ENCODE data around the gene LRBA. TPM values are rescaled to one million over a fixed set of nuclear protein-coding genes. Genes with fewer than 3 reads are reported as not detected.
A peak's percentile ranks its signal among the peaks of the same experiment; 100 is the strongest.

The LRBA gene
- total and polyA plus RNA-seq, 3 donors from 2014 or later, result 24.6 to 61.1 (median 60.8) TPM

GRCh38 chr4:150586162-150586810, 428.8 kb downstream of the LRBA start:
- intact Hi-C loops (cut with DNase I; ENCODE audit: low total_unique reads), result no loop called here

DNA sequence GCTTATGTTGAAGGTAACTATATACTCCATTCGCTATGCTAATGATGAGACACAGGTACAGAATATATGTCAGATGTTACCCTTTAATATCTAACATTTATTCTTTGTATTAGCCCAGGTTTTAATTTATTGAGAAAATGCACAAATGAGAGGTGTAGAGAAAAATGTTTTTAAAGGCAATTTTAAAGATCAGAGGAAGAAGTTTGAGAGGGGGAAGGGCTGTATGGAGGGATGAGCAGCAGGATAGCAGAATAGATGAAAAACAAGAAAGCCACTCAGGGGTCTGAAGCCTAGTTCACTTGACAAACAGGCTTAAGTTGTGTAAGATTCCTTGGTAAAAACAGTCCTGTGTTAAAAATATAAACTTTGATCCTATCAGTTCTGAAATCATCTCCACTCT, 429.5 kb downstream of the LRBA start:
- intact Hi-C loops (cut with DNase I; ENCODE audit: low total_unique reads), result no loop called here
- 97 to 98% methylated on average over 1 of the region's 1 CpG for WGBS, 2 donors
- Histone ChIP-seq H3K4me1 (no peaks in the 10 kb centered on the region), H3K36me3 (ENCODE audit: low read depth, missing control alignments) (no peaks in the 10 kb centered on the region), H3K27me3 (no peaks in the 10 kb centered on the region), H3K9me3 (no peaks in the 10 kb centered on the region), H3K4me3 (no peak overlapping the region), H3K27ac (no peak overlapping the region)
- no peak for TF ChIP-seq POLR2A (IDR thresholded peaks at IDR 0.05)
- TF ChIP-seq CTCF (IDR thresholded peaks at IDR 0.05), result no peak
- no peak for DNase-seq

More at GRCh38 chr4:150586162-150586810, 428.8 kb downstream of the LRBA start:
- H3K4me3 ChIP-seq, result no peak overlapping the region
- H3K9me3 ChIP-seq, result no peaks in the 10 kb centered on the region
- H3K27ac ChIP-seq, result no peak overlapping the region
- H3K36me3 ChIP-seq (ENCODE audit: low read depth, missing control alignments), result no peaks in the 10 kb centered on the region
- no peaks in the 10 kb centered on the region for H3K4me1 ChIP-seq
- TF ChIP-seq POLR2A (IDR thresholded peaks at IDR 0.05) (no peak), CTCF (IDR thresholded peaks at IDR 0.05) (no peak)
- H3K27me3 ChIP-seq, result no peaks in the 10 kb centered on the region
- DNase-seq, result no peak

GRCh38 chr4:150584111-150584915, 430.8 kb downstream of the LRBA start:
- DNase-seq, result no peak
- Histone ChIP-seq H3K4me3 (no peak overlapping the region), H3K27ac (no peak overlapping the region), H3K36me3 (ENCODE audit: low read depth, missing control alignments) (no peaks in the 10 kb centered on the region), H3K4me1 (no peaks in the 10 kb centered on the region), H3K9me3 (no peaks in the 10 kb centered on the region), H3K27me3 (no peaks in the 10 kb centered on the region)
- WGBS, 2 donors, result 57 to 62% methylated on average over 11 of the region's 11 CpGs
- no peak for TF ChIP-seq POLR2A (IDR thresholded peaks at IDR 0.05)
- intact Hi-C loops (cut with DNase I; ENCODE audit: low total_unique reads), result no loop called here

GRCh38 chr4:150583287-150584110, 431.6 kb downstream of the LRBA start:
- no peak for TF ChIP-seq CTCF (IDR thresholded peaks at IDR 0.05)
- intact Hi-C loops (cut with DNase I; ENCODE audit: low total_unique reads), result no loop called here
- no peaks in the 10 kb centered on the region for H3K36me3 ChIP-seq (ENCODE audit: low read depth, missing control alignments)
- no peaks in the 10 kb centered on the region for H3K9me3 ChIP-seq
- H3K4me1 ChIP-seq, result no peaks in the 10 kb centered on the region
- H3K4me3 ChIP-seq, result peak overlapping the region; percentile 3 to 4
- DNase-seq, result no peak
- no peak overlapping the region for H3K27ac ChIP-seq
- H3K27me3 ChIP-seq, result no peaks in the 10 kb centered on the region
- 52 to 58% methylated on average over 30 to 66 of the region's 66 CpGs for WGBS, 2 donors

DNA sequence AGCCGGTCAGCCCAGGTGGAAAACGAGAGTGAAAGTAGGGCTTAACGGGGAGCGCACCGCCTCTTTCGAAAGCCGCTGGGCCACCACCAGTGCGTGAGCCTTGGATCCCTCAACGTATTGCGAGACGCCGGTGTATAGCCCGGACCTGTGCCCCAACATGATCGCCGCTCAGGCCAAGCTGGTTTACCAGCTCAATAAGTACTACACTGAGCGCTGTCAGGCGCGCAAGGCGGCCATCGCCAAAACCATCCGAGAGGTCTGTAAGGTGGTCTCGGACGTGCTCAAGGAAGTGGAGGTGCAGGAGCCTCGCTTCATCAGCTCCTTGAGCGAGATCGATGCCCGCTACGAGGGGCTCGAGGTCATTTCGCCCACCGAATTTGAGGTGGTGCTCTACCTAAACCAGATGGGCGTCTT, 432.2 kb downstream of the LRBA start:
- Histone ChIP-seq H3K4me1 (no peaks in the 10 kb centered on the region), H3K4me3 (peak overlapping the region; percentile 3 to 4), H3K9me3 (no peaks in the 10 kb centered on the region), H3K36me3 (ENCODE audit: low read depth, missing control alignments) (no peaks in the 10 kb centered on the region), H3K27ac (no peak overlapping the region), H3K27me3 (no peaks in the 10 kb centered on the region)
- intact Hi-C loops (cut with DNase I; ENCODE audit: low total_unique reads), result no loop called here
- DNase-seq, result no peak
- TF ChIP-seq POLR2A (IDR thresholded peaks at IDR 0.05) (no peak), CTCF (IDR thresholded peaks at IDR 0.05) (no peak)
- 55 to 59% methylated on average over 15 to 32 of the region's 32 CpGs for WGBS, 2 donors

All from testis (tissue), 3 donors.